ENCODE data around the gene PLA2G2C. TPM values are rescaled to one million over a fixed set of nuclear protein-coding genes. Genes with fewer than 3 reads are reported as not detected.

The PLA2G2C gene
- total and polyA plus RNA-seq, 2 experiments from 2014 or later = not detected

- no peak for TF ChIP-seq REST (IDR thresholded peaks at IDR 0.05; ENCODE audit: unreplicated experiment)
- no peak for TF ChIP-seq ETS1 (IDR thresholded peaks at IDR 0.05)
- TF ChIP-seq POLR2AphosphoS5 (IDR thresholded peaks at IDR 0.05; ENCODE audit: low read depth) = no peak
- TF ChIP-seq CTCF (conservative IDR thresholded peaks at IDR 0.05; ENCODE audit: low read depth in 2 of 2) = no peak
Observed at GRCh38 chr1:20179371-20180128, 6.8 kb downstream of the PLA2G2C start (continued).

GRCh38 chr1:20178634-20179370 lies 7.5 kb downstream of the PLA2G2C start:
- Histone ChIP-seq H3K27ac (ENCODE audit: low read depth) (no peak overlapping the region), H3K4me2 (no peak overlapping the region), H3K27me3 (ENCODE audit: insufficient read depth) (no peaks in the 10 kb centered on the region), H3K36me3 (ENCODE audit: insufficient read depth) (no peaks in the 10 kb centered on the region), H3F3A (replicated peaks; ENCODE audit: low read depth) (no peaks in the 10 kb centered on the region), H3K4me1 (ENCODE audit: insufficient read depth) (no peaks in the 10 kb centered on the region), H3K9me2 (ENCODE audit: insufficient read depth) (no peaks in the 10 kb centered on the region), H3K79me2 (replicated peaks; ENCODE audit: insufficient read depth) (no peaks in the 10 kb centered on the region), H3K4me3 (no peak overlapping the region), H2AFZ (no peak overlapping the region), H4K20me1 (replicated peaks; ENCODE audit: insufficient read depth) (no peaks in the 10 kb centered on the region)
- H3K27ac Mint-ChIP-seq = no peak overlapping the region
- DNase-seq (ENCODE audit: low spot score) = peak; percentile 22
- H3K4me1 Mint-ChIP-seq = peaks cover 7% of the 10 kb centered on the region; the same call in 2 of the 3 replicates
- peaks cover 5% of the 10 kb centered on the region for H3K27me3 Mint-ChIP-seq (ENCODE audit: insufficient read depth, low read depth, poor library complexity)
- peak; percentile 72 for ATAC-seq
- H3K36me3 Mint-ChIP-seq (ENCODE audit: low read depth) = no peaks in the 10 kb centered on the region
- no peak overlapping the region for H3K4me3 Mint-ChIP-seq
- H3K9me3 Mint-ChIP-seq = peaks cover 2% of the 10 kb centered on the region; the same call in 1 of the 3 replicates
- TF ChIP-seq ETS1 (IDR thresholded peaks at IDR 0.05) = no peak
- no peak for TF ChIP-seq ZNF331 (CRISPR knock-in tag; IDR thresholded peaks at IDR 0.05; ENCODE audit: low read depth)
- no peak for TF ChIP-seq POLR2AphosphoS5 (IDR thresholded peaks at IDR 0.05; ENCODE audit: low read depth)
- no peak for TF ChIP-seq EZH2phosphoT487 (IDR thresholded peaks at IDR 0.05; ENCODE audit: unreplicated experiment)
- no peak for TF ChIP-seq ZNF462 (CRISPR knock-in tag; IDR thresholded peaks at IDR 0.05)
- TF ChIP-seq EZH2 (IDR thresholded peaks at IDR 0.05; ENCODE audit: low read depth, unreplicated experiment) = no peak
